Kidney glomerular epithelial cell (primary cell): Measurements from ENCODE around the gene SPTLC1.
"Not testable (repeated sequence)": the region's sequence is repeated elsewhere in the genome, so short reads cannot be mapped to it uniquely, and the experiment has no call there.

Experiments used
- DNase-seq: peaks from one replicate; lab custom pipeline; 2025; lab: John Stamatoyannopoulos, UW

SPTLC1 gene

DNA sequence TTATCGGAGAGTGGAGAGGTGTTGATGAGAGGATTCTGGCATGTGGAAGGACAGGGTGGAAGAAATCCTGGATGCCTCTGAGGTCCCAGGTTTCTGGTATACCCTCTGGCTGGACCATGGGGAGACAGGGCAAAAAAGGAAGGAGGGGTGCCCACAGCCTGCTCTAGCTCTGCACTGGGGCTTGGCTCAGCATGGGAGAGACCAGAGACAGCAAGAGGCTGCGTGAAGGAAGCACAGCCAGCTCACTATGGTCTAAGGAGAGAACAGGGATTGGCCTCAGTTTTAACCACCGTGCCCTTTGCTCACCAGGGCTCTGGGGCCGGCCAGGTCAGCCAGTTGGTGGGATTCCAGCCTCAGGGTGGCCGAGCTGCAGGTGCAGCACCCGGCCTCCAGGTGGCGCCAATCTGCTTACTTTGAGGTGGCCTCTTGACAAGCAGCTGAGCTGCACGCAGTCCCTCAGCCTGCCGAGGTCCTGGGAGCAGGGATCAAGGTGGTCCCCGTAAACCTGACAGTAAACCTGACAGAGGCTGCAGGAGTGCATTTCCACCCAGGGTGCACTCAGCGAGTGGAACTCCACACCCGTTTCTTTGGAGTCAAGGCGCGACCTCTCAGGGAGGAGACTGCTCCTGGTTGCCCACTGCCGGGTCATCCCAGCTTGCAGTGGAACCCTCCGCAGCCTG is 25.0 kb upstream of the SPTLC1 start:
- peak; percentile 48 for DNase-seq

DNA sequence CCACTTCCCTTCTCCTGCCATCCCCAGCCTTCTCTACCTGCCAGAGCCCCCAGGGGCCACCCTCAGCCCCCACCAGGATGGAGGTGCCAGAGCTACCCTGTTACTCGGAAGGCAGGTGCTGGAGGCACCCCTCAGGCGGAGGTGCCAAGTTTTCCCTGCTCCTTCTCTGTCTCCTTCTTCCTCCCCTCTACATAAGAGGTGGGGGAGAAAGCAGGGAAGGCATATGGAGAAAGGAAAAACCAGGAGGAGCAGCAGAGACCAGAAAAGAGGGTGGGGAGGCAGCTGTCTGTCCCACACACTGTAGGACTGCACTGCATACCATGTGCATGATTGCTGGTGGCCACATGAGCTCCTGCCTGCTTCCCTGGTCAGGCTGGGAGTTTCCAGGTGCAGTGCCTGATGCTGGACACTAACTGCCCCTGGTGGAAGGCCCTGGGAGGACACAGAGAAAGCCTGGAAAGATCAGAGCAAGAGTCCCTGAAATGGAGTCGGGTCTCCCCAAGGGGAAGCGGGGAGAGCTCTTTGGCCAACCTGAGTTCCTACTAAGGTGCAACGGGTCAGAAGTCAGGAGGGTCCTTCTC is 23.8 kb upstream of the SPTLC1 start:
- DNase-seq, result peak; percentile 64

DNA sequence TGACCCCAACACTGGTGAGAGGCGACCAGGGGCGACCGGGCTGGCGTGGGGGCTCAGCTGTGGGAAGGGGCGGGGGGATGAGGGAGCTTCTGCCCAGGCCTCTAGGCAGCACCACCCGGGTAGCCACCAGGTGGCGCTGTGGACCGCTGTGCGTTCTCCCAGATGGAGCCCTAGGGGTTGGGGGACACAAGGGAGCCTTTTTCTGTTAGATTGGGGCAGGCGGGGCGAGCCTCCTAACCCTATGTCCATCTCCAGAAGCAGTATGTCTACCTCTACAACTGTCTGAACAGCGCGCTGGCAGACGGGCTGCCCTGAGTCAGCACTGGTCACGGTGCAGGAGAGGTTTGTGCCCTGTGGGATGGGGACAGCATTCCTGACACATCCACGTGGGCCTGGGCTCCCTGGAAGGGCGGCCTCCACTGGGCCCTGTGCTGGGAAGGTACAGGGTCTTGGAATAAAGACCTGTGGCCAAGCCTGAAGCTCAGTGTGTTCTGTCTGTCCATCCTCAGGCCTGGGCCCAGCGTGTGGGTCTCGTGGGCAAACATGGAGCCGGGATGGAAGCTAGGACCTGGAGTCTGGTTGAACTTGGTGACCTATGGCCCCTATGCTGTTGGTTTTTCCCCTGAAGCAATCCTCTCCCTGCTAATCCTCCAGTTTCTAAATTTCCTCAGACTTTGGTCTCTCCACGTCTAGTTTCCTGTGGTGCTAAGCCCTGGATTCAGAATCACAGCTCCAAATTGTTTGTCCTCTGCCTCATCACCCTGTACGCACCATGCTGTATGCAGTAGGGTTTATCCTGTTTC is 23.1 kb upstream of the SPTLC1 start:
- peak; percentile 8 for DNase-seq

DNA sequence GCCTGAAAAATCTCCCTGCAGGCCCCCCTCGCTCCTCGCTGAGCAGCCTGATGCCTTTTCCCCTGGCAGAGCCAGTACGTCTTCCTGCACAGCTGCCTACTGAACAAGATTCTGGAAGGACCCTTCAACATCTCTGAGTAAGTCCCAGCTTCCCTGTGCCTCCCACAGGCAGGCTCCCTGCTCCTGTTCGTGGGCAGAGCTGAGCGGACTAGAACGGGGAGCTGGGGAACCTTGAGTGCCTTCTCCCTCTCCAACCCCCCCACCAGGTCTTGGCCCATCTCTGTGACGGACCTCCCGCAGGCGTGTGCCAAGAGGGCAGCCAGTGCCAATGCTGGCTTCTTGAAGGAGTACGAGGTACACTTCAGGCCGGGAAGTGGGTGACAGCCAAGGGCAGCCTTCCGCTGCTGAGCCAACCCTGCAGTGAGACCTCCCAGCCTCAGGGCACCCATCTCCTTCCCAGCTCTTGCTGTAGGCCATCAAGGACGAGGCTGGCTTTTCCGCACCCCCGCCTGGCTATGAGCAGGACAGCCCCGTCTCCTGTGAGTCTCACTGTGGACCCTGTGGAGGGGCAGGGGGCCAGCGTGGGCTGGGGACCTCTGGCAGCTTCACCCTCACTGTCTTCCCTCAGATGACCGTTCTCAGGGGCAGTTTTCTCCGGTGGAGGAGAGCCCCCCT is 21.1 kb upstream of the SPTLC1 start:
- DNase-seq, result no peak

DNA sequence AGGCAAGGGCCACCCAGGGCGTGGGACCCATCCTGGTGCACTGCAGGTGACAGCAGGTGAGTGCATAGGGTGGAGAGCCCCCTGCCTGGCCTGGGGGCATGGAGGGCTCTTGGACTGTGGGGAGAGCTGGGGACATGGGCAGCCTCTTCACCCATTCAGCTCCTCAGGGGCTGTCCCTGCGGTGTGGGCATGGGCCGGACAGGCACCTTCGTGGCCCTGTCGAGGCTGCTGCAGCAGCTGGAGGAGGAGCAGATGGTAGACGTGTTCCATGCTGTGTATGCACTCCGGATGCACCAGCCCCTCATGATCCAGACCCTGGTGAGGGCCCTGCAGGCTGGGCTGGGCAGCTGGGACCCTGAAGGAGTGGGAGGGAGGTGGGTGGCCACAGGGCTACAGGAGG is 20.4 kb upstream of the SPTLC1 start:
- no peak for DNase-seq

DNA sequence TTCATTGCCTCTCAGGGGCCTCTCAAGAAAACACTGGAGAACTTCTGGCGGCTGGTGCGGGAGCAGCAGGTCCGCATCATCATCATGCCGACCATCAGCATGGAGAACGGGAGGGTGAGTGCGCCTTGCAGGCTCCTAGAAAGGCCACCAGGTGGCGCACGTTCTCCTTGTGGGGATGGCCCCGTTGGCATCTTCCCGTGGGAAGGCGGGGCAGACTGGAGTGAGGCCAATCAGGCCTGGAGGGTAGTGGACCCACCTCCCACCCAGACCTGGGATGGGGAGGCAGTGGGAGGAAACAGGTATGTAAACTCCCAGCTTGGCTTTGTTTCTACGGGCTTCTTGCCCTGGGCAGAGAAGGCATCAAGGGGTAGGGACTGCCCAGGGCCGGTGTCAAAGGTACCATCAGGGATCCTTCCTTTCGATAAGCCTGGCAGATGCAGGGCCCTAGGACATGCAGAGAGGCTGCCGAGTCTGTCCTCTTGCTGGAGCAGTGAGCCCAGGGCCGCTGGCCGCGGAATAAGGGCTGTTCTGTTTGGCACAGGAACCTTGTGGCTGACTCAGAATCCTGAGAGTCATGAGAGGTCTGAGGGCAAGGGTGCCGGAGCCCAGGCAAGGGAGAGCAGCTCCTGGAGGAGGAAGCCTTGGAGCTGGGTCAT is 18.9 kb upstream of the SPTLC1 start:
- peak; percentile 78 for DNase-seq

DNA sequence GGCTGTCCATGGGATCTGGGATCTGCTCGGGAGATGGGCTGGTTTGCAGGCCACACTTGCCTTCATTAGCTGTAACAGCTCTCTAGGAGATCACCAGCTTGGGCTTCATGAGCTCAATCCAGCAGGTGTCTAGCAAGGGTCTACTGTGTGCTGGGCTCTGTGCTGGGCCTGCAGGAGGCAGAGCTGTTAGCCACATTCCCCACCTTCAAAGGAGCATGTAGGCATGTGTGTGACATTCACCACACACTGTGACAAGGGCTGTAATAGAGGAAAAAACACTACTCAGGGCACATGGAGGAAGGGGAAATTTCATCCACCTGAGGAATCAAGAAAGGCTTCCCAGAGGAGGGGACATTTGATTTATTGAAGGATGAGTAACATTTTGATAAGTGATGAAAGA is 17.7 kb upstream of the SPTLC1 start:
- not testable (repeated sequence) for DNase-seq

DNA sequence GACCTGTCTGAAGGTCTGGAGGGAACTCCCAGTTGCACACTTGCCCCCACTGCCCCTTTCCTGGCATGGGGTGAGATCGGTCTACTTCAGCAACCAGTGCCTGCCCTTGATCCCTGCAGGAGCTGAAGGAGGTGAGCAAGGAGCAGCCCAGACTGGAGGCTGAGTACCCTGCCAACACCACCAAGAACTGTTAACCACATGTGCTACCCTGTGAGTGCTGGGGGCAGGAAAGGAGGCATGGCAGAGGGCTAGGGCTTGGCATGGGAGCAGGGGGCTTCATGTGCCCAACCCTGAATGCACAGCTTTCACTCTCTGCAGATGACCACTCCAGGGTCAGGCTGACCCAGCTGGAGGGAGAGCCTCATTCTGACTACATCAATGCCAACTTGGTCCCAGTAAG is 17.3 kb upstream of the SPTLC1 start:
- DNase-seq, result no peak

DNA sequence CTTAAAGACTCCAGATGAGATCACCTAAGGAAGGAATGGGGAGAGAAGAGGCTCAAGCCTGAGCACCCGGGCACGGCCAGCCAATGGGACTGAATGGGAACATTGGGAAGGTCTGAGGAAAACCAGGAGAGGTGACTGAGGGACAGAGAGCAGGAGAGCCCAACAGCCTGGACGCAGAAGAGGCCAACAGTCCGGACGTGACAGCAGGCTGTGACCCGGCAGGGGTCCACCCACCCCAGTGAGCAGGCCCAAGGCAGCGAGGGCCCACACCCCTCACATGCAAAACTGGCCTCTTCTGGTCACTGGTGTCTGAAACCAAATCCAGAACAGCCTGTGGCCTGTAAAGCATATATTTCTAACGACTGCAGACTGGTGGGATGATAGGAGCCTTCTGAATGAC is 7.6 kb upstream of the SPTLC1 start:
- no peak for DNase-seq

DNA sequence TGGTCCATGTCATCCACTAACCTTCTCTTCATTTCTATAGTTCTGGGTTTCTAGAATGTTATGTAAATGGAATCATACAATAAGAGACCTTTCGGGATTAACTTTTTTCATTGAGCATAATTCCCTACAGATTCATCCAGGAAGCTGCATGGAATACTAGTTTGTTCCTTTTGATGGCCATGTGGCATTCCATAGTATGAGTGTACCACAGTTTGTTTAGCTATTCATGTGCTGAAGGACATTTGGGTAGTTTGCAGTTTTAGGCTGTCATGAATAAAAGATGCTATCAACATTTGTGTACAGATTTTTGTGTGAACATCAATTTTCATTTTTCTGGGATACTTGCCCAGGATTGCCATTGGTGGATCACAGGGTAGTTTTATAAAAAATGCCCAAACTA is 6.8 kb upstream of the SPTLC1 start:
- no peak for DNase-seq

DNA sequence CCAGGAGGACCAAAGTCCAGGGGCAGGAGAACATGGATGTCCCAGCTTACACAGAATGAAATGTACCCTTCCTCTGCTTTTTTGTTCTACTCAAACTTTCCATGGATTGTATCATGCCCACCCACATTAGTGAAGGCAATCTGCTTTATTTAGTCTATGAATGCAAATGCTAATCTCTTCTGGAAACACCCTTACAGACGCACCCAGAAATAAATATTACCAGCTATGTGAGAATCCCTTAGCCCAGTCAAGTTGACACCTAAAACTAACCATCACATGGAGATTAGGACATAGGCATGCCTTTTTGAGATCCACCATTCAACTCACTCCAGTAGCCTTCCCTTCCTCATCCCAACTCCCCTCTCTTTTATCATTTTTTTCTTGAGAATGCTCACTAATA is 6.1 kb upstream of the SPTLC1 start:
- no peak for DNase-seq

DNA sequence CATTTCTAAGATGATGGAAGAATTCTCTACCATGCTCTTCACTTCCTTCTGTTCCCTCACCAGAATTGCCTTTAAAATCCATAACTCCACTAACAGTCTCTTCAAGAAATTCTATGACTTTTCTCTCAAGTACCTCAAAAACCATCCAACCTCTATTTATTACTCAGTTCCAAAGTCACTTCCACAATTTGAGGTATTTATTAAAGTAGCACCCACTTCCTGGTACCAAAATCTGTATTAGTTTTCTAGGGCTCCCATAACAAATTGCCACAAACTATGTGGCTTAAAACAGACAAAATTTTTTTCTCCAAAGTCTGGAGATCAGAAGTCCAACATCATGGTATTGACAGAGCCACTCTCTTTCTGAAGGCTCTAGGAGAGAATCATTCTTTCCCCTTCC is 4.9 kb upstream of the SPTLC1 start:
- no peak for DNase-seq

DNA sequence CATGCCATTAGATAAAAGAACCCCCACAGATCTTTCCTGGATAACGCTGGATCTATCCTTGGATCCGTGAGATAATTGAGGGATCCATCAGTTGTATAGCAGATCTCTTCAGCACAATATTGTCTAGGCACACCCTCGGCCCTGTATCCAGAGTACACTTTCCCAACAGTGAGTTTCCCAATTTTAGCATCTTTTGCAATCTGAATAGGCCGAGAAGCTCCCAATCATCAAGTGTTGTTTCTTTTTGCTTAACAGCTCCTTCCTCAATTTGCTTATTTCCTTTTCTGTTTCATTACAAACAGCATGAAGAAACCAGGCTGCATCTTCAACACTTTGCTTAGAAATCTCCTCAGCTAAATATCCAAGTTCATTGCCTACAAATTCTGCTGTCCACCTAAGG is 4.4 kb upstream of the SPTLC1 start:
- DNase-seq, result no peak

DNA sequence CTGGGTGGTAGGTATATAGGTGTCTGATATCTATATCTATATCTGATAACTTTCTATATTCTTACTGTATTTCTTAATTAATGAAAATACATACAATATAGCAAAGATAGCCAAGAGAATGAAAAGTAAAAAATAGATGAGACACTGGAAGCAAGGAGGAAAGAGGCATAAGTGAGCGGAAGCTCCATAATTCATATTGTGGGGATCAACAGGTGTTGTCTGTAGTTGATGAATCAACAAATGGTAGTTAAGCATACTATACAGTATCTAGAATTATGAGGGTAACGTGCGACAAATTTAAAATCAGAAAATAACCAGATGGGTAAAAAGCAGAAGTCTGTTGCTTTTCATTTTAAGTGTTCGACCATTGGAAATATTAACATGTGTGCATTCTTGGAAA is 7.1 kb downstream of the SPTLC1 start:
- DNase-seq, result no peak

DNA sequence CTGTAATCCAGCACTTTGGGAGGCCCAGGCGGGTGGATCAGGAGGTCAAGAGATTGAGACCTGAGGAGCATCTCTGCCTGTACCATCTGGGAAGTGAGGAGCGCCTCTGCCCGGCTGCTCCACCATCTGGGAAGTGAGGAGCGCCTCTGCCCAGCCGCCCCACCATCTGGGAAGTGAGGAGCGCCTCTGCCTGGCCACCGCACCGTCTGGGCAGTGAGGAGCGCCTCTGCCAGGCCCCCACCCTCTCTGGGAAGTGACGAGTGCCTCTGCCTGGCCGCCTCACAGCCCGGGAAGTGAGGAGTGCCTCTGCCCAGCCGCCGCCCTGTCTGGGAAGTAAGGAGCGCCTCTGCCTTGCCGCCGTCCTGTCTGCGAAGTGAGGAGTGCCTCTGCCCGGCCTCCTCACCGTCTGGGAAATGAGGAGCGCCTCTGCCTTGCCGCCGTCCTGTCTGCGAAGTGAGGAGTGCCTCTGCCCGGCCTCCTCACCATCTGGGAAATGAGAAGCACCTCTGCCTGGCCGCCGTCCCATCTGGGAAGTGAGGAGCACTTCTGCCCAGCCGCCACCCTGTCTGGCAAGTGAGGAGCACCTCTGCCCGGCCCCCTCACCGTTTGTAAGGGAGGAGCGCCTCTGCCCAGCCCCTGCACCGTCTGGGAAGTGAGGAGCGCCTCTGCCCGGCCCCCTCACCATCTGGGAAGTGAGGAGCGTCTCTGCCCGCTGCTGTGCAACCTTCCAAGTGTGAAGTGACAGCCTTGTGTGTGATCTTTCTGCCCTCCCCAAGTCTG is 9.6 kb downstream of the SPTLC1 start:
- DNase-seq, result not testable (repeated sequence)

DNA sequence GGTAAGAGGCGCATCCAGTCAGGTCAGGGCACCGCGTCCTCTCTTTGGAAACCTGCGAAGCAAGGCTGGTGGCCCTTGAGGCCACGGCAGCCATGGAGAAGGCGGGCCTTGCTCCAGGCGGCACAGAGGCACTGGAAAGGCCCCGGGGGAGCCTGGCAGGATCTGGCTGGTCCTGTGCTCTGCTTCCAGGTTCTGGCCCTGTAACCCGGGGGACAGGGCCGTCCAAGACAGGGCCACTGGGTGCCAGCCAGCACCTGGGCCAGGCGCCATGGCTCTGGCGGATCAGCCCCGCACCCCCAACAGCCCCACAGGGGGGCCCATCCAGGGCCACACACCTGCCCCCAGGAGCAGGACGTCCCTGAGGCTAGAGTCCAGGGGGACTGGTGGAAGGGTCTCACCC is 11.6 kb downstream of the SPTLC1 start:
- DNase-seq, result not testable (repeated sequence)

DNA sequence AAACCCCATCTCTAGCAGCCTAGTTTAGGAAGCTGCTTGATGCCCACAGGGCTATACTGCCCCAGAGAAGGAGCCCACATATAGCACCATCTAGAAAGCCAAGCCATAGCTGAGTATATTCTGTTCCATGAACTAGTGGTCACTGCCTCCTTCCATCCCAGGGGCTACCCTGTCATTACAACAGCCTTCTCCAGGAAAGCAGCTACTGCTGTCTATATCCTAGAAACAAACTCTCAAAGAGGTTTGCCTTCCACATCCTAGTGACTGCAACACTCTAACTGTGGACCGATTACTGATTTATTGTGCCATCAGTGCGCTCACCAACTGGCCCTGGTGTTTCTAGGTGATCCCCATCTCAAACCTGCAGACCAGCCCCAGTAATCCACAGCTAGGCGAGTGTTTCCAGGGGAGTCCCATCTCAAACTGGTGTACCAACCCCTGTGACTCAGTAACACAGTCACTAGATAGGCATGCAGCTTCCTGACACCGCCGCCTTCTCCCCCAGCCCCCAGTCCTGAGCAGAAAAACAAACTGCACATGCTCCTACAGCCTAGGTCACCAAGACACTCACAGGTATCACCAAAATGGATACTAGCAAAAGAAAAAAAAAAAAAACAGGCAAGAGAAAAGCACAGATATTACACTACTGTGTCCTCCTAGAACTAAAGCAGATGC is 14.8 kb downstream of the SPTLC1 start:
- DNase-seq, result peak; percentile 84

DNA sequence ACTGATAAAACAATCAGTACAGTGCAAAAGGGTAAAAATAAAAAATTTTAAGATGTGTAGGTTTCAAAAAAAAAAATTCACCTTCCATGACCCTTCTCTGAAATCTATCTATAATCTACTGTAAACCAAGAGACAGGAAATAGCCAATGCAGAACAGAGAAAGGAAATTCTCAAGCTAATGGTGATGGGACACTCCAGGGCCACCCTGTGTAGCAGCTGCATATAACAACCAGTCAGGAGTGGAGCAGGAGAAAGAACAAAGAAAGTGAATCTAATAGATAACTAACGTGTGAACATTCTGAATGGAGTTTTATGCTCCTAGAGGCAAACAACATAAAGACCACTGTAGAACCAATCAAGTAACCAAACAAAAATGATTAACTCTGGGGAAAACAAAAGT is 16.6 kb downstream of the SPTLC1 start:
- no peak for DNase-seq

DNA sequence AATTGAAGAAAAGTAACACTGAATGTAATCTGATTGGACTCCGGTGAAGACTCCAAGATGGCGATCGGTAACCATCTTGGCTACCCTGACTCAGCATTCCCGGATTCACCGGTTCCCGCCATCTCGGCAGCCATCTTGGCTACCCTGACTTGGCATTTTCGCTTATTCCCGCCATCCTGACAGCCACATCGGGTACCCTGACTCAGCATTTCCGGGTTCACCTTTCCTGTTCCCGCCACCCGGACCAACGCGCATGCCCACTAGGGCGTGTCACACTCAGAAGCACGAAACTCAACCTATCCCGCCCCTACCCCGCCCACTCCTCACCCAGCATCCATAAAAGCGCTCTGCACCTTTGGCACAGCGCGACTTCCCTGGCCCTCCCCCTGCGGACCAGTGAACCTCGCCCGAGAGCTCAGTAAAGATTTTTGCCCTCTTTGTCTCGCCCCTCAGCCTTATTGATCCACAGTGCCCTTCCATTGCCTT is 17.2 kb downstream of the SPTLC1 start:
- peak; percentile 64 for DNase-seq

DNA sequence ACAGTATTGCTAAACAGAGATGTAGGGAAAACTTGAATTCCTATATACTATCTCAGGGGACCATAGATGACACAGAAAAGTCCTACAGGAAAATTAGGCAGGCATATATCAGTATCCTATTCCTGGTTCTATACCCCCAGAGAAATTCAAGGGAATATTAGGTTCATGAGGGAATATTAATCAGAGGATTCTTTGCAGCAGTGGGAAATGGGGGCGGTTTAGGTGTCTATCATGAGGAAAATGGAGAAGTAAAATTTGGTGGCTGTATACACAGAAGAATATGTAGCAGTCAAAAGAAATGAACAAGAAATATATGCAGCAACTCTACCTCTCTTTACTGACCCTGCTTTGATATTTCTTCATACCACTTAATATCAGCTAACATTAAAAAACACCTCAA is 20.0 kb downstream of the SPTLC1 start:
- no peak for DNase-seq

DNA sequence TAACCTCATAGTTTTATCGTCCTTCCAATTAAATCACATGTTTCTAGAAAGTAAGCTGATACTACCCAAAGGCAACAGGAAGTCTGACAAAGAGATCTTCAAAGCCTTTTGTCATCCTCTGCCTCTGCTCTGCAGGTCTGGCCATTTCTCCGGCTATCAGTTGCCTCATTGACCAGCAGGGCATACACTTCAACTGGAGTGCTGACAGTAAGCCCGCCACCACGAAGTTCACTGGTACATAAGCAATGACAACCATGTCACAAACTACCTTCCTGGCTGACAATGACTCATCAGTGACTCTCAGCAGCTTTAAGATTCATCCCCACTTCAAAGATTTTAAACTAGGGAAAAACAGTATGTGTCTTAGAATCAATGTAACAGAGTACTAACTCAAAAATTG is 20.6 kb downstream of the SPTLC1 start:
- DNase-seq, result no peak
